GM18508 (cell line): Measurements from ENCODE around the gene RCOR1.

Source experiments
- ATAC-seq: cut with Tn5 transposase; IDR thresholded peaks from one replicate; pipeline ENCODE4 v1.9.1; 2021; ENCODE audit warnings: moderate number of reproducible peaks; ENCODE audit not compliant: insufficient read depth, unreplicated experiment

The RCOR1 gene

DNA sequence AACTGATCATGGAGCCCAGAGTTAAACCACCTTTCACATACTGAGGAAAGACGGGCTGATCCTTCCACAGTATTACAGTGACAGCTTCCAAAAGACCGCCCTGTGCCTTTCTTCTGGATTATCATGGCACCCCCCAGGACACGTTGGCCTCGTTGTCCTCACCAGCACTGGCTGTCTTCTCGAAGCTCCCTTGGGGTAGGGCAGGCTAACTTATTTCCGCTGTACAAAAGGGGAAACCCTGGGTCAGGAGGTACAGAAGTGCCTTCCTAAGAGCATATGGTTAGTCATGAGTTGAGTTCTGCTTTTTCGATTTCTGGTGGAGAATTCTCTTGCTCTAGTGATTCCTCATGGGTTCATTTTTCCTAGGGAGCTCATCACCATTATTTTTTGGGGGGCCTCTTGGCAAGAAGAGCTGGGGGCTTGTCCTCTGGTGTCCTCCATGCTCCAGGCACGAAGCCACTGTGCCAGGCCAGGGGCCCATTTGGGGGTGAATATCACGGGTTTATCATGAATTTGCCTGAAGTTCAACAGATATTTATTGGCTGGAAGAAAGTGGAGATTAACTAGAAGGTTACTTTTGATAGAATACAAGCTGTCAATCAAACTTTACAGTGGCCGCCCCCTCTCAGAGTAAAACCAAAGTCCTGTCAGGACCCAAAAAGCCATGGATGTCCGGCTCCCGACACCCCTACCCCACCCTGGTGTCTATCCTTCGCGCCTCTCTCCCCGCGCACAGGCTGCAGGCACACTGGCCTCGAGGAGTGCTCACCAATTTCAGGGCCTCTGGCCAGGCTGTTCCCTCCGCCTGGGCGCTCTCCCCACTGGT is 176.0 kb downstream of the RCOR1 start:
- ATAC-seq = no peak

DNA sequence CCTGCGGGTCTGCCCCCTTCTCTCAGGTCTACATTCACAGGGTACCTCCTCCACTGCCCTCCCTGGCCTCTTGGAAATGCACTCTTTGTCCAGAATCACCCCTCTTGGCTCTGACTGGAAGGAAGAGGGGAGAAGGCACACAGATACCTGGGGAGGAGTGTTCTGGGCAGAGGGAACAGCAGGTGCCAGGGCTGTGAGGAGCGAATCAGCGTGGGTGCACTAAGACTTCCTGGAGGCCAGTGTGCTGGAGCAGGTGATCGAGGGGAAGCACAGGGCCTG is 176.5 kb downstream of the RCOR1 start:
- ATAC-seq = no peak

DNA sequence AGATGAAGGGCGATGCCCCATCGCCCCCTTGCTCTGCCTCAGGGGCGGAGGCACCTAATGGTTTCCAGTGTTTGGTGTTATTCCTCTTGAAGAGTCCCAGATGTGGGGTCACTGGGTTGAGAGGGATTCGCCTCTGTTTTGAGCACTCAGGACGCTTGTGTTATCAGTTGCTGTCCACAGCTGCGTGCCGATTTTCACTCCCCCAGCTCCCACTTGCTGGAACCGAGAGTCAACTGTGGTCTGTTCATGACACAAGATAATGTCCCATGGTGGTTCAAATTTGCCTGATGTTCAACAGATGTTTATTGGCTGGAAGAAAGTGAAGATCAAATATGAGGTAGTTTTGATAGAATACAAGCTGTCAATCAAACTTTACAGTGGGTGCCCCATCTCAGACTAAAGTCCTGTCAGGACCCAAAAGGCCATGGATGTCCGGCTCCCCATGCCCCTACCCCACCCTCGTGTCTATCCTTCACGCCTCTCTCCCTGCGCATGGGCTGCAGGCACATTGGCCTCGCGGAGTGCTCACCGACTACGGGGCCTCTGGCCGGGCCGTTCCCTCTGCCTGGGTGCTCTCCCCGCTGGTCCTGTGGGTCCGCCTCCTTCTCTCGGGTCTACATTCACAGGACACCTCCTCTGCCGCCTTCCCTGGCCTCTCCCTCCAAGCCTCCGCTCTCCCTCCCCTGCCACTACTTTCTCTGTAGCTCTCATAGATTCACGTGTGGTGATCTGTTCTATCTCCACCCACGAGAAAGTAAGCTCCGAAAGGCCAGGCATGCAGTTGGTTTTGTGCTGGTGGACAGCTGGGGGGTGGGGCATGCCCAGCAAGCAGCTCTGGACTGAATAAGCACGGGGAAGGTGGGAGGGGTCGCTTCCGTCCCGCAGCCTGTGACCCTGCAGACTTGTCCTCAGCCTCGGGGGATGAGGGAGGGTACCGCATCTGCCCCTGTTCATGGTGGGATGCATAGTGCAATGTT is 178.0 kb downstream of the RCOR1 start:
- no peak for ATAC-seq

DNA sequence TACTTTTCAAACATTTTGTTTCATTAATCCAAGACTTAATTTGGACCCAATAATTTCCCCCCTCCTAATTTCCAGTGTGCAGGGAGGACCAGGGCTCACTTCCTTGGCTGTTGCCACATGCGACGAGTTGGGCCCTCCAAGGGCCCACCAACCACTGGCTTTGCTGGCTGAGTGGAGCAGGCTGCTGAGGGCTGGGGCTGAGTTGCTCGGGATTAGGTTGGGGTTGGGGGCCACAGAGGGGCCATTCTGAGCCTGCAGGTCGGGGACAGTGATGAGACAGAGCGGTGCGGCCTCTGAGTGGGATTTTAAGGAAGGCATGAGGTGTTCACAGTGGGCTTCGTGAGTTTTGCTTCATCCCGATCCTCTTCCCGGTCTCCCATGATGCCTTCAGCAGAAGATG is 178.7 kb downstream of the RCOR1 start:
- ATAC-seq = no peak

DNA sequence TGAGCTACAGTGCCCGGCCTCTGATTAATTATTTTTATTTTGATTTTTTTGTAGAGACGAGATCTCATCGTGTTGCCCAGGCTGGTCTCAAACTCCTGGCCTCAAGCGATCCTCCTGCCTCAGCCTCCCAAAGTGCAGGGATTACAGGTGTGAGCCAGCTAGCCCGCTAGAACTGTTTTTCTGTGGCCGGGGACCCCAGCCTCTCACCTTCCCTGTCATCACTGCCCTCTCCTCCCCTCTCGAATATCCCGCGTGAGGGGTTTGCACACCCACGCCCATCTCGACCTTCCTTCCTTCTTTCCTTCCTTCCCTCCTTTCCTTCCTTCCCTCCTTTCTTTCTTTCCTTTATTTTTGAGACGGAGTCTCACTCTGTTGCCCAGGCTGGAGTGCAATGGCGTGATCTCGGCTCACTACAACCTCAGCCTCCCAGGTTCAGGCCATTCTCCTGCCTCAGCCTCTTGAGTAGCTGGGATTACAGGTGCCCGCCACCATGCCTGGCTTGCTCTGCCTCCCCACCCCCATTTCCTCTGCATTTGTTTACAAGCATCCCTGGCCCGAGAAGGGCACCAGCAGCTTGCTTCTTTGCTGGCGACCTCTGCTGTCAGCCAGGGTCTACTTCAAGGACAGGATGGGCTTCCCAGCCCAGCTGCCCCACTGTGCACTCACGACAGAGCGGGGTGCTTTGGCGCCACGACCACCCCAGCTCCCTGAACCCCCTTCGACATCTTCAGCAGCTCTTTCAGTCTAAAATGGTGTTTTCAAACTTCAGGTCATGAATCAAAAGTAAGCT is 180.5 kb downstream of the RCOR1 start:
- no peak for ATAC-seq

DNA sequence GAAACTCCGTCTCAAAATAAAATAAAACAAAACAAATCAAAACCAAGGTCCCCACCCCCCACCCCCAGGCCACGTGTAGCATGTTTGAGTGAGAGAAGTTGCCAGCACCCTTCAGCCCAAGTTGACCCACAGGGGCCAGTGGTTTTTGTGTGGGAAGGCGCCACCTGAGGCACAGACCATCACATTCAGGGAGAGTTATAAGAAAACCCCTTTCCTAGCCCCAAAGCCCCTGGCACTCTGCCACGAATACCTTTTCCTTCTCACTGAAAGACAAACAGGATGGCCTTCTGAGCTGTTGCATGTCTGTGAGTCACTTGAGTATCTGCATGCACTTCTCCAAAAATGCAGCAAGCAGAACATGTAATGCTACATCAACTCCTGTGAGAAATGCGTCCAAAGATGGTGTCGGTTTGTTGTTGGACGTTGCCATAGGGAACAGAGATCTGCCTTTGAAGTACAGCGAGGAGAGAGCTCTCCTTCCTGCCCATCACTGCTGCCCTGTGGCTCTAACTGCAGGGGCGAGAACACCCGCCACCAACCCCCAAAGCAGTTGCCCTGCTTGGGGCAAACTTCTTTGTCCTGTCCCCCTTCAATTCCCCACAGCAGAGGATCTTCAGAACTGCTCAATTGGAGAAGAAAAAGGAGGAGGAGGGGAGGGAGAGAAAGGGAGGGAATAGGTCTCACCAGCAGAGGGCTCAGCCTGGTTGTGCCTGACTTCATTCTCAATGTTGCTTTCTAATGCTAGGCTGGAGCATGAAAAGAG is 182.1 kb downstream of the RCOR1 start:
- no peak for ATAC-seq

DNA sequence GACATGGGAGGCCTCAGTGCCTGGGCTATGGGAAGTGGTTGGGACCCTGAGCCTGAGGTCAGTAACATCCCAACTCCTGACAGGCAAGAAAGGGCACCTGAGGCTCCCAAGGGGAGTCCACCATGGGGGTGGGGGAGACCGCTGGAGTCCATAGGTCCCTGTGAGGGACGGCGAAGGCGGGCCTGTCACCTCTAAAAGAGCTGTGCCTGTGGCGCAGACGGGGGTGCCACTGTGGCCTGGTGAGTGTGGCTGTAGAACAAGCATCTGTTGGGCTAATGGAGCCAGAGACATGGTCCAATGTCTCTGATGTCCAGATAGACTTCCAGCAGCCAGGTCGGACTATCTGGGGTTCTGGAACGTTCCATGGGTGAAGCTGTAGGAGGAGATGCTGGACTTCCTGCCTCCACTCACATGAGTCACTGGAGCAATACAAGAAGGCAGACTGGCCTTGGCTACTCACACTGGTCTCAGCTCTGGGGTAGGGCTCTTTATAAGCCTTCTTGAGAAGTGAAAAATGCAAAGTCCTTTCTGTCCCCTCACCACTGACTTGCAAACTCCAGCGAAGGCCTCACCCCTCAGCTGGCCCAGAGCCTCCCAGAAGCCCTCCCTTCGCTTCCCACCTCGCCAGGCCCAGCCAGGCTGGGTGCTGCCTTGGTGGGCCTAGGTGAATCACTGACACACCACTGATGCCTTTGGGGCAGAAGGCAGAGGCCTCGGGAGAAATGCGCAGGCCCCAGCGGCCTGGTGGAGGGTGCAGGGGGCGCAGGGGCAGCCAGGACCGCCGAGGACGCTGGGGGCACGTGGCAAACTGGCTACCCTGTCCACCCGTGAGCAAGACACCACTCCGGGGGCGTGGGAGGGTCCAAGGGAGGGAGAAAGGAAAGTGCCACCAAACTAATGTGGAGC is 183.7 kb downstream of the RCOR1 start:
- no peak for ATAC-seq

DNA sequence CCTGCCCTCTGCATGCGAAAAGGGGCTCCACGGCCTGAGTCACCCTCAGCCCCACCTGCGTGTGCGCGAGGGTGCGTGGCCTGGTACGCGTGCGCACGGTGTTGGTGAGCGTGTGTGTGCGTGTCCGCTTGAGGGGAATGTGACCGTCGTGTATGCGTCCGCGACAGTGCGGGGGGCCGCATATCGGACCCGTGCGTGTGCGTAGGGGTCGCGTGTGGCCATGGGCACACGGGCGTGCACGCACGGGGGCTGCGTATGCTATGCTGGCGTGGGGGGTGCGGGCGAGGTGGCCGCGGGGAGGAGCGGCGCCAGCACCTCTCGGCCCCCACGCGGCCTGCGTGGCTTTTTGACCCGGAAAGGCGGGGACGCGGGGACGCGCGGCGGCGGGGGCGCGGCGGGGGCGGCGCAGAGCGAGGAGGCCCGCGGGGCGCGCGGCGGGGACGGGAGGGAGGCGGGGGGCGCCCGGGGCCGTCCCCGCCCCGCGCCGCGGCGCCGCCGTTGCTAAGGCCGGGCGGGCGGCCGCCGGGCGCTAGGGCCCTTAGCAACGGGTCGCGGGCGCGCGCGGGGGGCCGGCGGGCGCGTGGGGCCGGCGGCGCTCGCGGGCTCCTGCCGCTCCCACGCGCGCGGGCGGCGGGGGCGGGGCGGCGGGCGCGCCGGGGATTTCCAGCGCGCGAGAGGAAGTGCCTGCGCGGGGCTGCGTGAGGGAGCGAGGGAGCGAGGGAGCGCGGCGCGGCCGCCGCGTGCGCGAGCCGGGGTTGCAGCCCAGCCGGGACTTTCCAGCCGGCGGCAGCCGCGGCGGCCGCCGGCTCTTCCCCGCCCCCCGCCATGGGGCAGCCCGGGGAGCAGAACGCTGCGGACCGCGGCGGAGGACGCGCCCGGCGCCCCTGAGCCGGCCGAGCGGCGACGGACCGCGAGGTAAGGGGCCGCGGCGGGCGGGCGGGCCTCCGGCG is 184.6 kb downstream of the RCOR1 start, which contains the start of gene TRAF3:
TRAF3 (plus strand) TSS at position 689 of the 950 bp plus-strand sequence. CDS start 92,753 bp downstream, outside the sequence.
- ATAC-seq = no peak

DNA sequence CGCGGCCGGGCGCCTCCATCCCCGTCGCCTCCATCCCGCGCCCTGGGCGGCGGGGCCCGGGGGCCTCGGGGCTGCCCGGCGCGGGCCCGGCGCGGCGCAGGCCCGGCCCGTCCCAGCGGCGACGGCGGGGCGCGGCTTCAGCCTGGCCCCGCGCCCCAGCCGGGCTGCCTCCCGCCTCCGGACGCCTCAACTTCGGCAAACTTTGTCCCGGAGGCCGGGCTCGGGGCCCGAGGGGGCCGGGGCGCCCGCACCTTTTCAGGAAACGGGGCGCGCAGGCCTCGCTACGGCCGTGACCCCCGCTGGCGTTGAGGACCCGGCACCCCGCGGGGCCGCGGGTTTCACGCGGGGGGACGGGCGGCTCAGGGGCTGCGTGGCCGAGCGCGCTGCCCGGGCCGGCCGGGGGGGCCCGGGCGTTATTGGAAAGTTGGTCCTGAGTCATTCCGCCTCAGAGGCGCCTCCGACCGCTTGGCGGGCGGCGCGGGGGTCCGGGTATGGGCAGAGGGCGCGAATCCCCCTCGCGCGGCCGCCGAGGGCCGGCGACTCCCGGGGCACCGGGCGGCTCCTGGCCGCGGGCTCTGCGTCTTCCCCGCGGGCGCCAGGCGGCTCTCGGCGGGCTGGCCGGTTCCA is 185.4 kb downstream of the RCOR1 start:
- no peak for ATAC-seq

DNA sequence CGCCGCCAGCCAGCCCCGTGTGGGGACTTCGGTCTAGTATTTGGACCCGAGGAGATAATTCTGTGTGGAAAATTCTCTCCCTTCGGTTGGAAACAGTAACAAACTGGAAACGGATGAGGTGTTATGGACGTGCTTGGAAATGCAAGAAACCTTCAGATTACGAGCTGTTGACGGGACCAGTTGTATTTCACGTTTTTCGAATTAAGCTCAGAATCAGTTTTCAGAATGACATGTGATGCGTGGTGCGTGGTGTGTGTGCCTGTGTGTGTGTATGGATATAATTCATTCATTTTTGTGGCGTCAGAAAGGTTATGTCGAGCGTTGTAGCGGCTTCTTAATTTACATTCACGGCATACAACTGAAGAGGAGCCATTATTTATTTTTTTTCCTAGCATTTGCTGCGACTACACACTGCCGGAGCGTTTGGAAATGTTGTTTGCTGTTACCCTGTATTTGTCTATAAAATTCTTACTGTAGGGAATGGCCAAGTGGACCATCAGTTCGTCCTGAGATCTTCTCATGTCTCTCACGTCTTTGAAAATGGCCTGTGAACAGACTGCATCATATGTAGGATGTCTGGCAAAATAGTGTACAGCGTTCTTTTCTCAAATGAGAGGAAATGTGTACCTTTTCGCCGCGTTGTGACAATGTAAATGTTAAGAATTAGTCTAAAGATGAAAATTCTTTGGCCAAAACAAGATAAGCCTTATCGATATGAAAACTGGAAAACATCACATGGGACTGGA is 186.1 kb downstream of the RCOR1 start:
- ATAC-seq = no peak

DNA sequence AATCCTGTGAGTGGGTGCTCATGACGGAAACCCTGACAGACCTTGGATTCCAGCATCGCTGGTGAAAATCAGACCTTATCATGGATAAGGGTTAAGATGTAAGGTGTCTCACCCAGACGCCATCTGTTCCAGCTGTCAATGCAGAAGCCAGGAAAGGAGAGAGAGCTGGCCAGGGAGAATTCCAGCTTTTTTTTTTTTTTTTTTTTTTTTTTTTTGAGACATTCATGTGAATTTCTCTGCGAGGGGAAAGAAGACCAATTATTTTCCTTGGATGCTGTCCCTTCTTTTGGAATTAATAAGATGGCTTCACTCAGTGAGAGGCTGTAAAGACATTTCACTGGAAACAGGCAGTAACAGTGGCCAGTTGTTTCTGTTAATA is 186.6 kb downstream of the RCOR1 start:
- ATAC-seq = no peak

DNA sequence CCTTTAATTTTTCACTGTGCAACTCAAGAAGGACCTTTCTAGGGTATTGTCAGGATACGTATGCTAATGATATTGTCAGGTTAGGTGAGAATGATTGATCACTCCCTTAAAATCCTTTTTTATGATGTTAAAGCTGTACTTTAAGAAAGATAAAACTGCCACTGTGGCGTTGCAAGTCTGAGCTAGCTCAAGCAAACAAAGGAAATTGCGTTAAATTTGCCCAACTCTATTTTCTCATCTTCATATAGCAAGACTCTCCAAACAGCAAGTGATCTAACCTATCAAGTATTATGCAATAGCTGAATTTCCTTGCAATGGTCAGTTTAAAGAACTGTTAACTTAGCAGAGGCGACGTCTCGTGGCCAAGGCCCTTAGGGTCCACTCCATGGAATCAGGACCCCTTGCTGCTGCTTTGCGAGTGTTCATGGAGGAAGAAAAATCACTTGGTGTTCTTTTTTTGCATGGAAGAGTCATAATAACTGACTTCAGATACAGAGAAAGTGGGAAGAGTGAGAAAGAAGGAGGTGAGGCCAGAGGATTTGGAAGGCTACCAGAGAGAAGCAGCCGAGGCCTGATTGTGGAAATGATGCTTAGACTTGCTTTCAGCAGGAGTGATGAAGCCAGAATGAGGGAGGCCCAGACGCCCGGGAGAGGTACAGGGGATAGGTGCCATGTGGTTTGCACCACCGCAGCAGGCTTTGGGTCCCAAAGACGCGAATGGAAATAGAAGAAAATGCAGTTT is 187.3 kb downstream of the RCOR1 start:
- no peak for ATAC-seq
